VCaP (cell line): ENCODE data around the gene KIF5C.

Experiments used
- H3K27ac ChIP-seq: fragments of 450-650 bp; 2 replicates; pipeline ENCODE4 v1.5.1; 2017
- TF ChIP-seq, protein P1 (sequence below): fragments of 450-650 bp; conservative IDR thresholded peaks from 2 replicates; pipeline ENCODE4 v1.5.1; 2017; ENCODE audit warnings: mild to moderate bottlenecking, moderate library complexity

KIF5C gene

DNA sequence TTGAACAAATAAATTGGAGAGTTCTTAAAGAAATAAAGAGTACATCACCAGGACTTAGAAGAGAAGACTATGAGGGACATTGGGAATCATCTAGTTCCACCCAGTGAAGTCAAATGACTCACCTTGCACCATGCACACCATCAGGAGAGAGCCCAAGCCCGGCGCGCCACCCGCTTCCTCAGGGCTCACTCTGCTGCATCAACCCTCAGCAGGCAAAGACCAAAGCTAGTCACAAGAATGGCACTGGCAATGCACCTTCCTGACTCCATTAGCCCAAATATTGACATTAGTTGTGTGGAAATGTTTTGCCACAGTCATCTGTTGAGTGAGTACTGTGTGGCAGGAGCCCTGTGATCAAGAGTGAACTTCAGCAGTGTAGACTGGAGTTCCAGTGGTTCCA is 156.4 kb downstream of the KIF5C start:
- TF ChIP-seq, protein P1, sequence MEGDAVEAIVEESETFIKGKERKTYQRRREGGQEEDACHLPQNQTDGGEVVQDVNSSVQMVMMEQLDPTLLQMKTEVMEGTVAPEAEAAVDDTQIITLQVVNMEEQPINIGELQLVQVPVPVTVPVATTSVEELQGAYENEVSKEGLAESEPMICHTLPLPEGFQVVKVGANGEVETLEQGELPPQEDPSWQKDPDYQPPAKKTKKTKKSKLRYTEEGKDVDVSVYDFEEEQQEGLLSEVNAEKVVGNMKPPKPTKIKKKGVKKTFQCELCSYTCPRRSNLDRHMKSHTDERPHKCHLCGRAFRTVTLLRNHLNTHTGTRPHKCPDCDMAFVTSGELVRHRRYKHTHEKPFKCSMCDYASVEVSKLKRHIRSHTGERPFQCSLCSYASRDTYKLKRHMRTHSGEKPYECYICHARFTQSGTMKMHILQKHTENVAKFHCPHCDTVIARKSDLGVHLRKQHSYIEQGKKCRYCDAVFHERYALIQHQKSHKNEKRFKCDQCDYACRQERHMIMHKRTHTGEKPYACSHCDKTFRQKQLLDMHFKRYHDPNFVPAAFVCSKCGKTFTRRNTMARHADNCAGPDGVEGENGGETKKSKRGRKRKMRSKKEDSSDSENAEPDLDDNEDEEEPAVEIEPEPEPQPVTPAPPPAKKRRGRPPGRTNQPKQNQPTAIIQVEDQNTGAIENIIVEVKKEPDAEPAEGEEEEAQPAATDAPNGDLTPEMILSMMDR, result no peak
- H3K27ac ChIP-seq, result no peak overlapping the region

- TF ChIP-seq, protein P1, result no peak
- H3K27ac ChIP-seq, result no peak overlapping the region
These were observed 158.7 kb downstream of the KIF5C start for GRCh38 chr2:149033716-149034115.

DNA sequence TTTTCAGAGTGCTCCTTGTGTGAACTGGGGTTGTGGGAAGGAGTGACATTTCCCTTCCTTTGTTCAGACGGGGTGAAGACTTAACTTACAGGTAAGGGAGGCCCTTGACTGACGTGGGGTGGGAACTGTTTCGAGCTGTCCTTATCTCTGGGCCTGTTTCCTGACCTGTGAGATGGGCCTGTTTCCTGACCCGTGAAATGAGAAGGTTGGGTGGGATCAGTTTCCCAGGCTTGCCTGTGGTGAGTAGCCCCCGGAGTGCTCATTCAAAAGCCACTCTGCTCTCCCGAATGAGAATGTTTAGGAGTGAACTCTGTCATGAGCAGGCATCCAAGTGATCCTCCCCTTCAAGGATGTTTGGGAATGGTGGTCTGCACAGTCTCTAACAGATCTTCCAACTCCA is 159.4 kb downstream of the KIF5C start:
- TF ChIP-seq, protein P1, result no peak

DNA sequence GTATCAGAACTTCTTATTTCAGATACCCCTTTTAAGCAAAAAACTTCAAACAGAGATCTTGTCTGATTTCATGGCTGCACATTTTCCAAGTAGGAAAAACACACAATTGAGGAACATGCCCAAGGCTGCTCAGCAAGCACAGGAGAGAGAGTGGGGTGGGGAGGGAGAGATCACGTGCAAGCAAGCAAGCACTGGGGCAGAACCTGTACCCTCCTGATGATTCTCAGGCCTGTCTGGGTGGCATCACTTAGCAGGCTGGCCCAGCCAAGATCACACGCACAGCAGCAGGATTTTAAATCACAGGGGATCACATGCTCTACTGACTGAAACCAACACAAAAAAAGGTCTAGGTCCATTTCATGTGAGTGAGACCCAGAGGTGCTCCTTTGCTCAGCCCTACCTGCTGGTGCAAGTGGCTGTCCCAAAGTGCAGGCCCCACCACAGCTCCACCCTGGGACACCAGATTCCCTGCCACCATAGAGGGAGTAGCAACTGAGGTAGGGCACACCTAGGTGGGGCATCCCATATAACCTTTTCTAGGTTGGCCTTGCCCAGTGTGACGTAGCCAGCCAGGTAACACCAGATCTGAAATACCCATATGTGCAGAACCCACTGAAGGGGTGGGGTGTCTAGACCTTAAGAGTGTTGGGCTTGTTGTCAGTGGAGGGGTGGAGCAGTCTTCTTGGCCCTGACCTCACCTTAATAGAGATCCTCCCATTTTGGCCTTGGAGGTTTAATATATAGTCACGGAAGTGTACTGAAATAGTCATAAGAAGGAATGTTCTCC is 161.7 kb downstream of the KIF5C start:
- TF ChIP-seq, protein P1, result no peak
- H3K27ac ChIP-seq, result no peak overlapping the region

More for the DNA sequence above, 159.4 kb downstream of the KIF5C start:
- no peak overlapping the region for H3K27ac ChIP-seq

GRCh38 chr2:149037851-149038250 is 162.8 kb downstream of the KIF5C start:
- H3K27ac ChIP-seq, result peak overlapping the region; percentile 58; the same call in 1 of the 2 replicates
- TF ChIP-seq, protein P1, result peak; percentile 37; the same call in 1 of the 2 replicates

GRCh38 chr2:149038442-149039212 is 163.6 kb downstream of the KIF5C start, which contains the start of gene LYPD6B:
Gene LYPD6B (plus strand): TSS chr2:149038699. CDS start chr2:149130949, 92,250 bp downstream.
- H3K27ac ChIP-seq, result peak within 1 kb of the TSS; percentile 58; the same call in 1 of the 2 replicates

More at GRCh38 chr2:149038442-149039212, 163.6 kb downstream of the KIF5C start, which contains the start of gene LYPD6B:
- TF ChIP-seq, protein P1, result peak; percentile 58
